Measurements from ENCODE around the gene NRL. TPM values are rescaled to one million over a fixed set of nuclear protein-coding genes. Genes with fewer than 3 reads are reported as not detected.

Gene NRL
- total RNA-seq, 1 experiment from 2014 or later, result 2.3 TPM

DNA sequence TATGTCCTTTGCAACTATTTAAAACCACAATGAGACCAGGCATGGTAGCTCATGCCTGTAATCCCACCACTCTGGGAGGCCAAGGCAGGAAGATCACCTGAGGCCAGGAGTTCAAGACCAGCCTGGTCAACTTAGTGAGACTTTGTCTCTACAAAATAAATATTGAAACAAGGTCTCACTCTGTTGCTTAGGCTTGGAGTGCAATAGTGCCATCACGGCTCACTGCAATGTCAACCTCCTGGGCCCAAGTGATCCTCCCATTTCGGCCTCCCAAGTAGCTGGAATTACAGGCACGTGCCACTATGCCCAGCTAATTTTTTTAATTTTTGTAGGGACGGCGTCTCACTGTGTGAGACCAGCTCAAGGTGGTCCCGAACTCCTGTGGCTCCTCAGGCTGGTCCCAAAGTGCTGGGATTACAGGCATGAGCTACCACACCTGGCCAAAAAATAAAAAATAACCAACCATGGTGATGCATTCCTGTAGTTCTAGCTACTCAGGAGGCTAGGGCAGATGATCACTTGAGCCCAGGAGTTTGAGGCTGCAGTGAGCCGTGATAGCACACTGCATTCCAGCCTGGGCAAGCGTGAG lies 14.8 kb upstream of the NRL start:
- H3K79me2 ChIP-seq (ENCODE audit: low read depth), result no peaks in the 10 kb centered on the region
- intact Hi-C loops (cut with micrococcal nuclease; ENCODE audit: unreplicated experiment), result no loop called here
- TF ChIP-seq, protein P1, sequence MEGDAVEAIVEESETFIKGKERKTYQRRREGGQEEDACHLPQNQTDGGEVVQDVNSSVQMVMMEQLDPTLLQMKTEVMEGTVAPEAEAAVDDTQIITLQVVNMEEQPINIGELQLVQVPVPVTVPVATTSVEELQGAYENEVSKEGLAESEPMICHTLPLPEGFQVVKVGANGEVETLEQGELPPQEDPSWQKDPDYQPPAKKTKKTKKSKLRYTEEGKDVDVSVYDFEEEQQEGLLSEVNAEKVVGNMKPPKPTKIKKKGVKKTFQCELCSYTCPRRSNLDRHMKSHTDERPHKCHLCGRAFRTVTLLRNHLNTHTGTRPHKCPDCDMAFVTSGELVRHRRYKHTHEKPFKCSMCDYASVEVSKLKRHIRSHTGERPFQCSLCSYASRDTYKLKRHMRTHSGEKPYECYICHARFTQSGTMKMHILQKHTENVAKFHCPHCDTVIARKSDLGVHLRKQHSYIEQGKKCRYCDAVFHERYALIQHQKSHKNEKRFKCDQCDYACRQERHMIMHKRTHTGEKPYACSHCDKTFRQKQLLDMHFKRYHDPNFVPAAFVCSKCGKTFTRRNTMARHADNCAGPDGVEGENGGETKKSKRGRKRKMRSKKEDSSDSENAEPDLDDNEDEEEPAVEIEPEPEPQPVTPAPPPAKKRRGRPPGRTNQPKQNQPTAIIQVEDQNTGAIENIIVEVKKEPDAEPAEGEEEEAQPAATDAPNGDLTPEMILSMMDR (conservative IDR thresholded peaks at IDR 0.05), result no peak
- TF ChIP-seq EZH2 (IDR thresholded peaks at IDR 0.05; ENCODE audit: low read depth), result no peak
- H3K9me2 ChIP-seq (ENCODE audit: insufficient read depth), result no peaks in the 10 kb centered on the region
- ChIA-PET POLR2A (ENCODE audit: unreplicated experiment) (no interaction called here), CTCF (interaction anchor here (0.6 kb wide), 2 partner anchors 12 to 83 kb away, joined by 3 to 5 read pairs; partner anchors contain the start of gene EMC9)
- H3K36me3 ChIP-seq (ENCODE audit: low read depth), result no peaks in the 10 kb centered on the region
- BruUV-seq (replicated peaks), result no TSS peak
- no peak for DNase-seq
- H3K4me2 ChIP-seq, result no peak overlapping the region
- no peak overlapping the region for H2AFZ ChIP-seq
- no peaks in the 10 kb centered on the region for H3K4me1 ChIP-seq (replicated peaks; ENCODE audit: insufficient read depth)
- no peak overlapping the region for H3K27ac ChIP-seq
- H3F3A ChIP-seq (ENCODE audit: insufficient read depth, low read depth), result no peaks in the 10 kb centered on the region
- no peaks in the 10 kb centered on the region for H3K9me3 ChIP-seq (ENCODE audit: insufficient read depth, low read depth)
- H3K27me3 ChIP-seq (ENCODE audit: insufficient read depth, low read depth), result no peaks in the 10 kb centered on the region
- no peak overlapping the region for H3K4me3 ChIP-seq
- no peaks in the 10 kb centered on the region for H4K20me1 ChIP-seq (ENCODE audit: insufficient read depth)

DNA sequence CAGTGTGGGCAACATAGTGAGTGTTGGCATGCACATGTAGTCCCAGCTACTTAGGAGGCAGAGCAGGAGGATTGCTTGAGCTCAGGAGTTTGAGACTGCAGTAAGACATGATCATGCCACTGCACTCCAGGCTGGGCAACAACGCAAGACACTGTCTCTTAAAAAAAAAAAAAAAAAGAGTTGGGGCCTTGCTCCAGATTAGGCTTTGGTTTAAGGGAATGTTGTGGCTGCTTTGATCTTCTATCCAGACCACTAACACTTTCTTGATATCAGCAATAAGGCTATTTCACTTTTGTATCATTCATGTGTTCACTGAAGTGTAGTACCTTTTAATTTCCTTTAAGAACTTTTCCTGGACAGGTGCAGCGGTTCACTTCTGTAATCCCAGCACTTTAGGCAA lies 12.9 kb upstream of the NRL start:
- POLR2A ChIA-PET (ENCODE audit: unreplicated experiment), result no interaction called here
- H3K36me3 ChIP-seq (ENCODE audit: low read depth), result no peaks in the 10 kb centered on the region
- CTCF ChIA-PET, result no interaction called here

DNA sequence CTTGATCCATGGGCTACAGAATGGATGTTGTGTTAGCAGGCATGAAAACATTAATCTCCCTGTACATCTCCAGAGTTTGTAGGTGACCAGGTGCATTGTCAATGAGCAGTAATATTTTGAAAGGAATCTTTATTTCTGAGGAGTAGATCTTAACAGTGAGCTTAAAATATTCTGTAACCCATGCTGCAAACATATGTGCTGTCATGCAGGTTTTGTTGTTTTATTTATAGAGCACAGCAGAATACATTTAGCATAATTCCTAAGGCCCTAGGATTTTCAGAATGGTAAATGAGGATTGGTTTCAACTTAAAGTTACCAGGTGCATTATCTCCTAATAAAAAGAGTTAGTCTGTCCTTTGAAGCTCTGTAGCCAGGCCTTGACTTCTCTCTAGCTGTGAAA lies 12.2 kb upstream of the NRL start:
- no peaks in the 10 kb centered on the region for H3K9me2 ChIP-seq (ENCODE audit: insufficient read depth)
- H3K4me2 ChIP-seq, result no peak overlapping the region
- ChIA-PET CTCF (no interaction called here), POLR2A (ENCODE audit: unreplicated experiment) (interaction anchor here (0.6 kb wide), 1 partner anchor 34 kb away, joined by 5 read pairs; the partner anchor contains the start of gene IRF9)
- no peak for DNase-seq
- H3K9me3 ChIP-seq (ENCODE audit: insufficient read depth, low read depth), result no peaks in the 10 kb centered on the region
- H3K27me3 ChIP-seq (ENCODE audit: insufficient read depth, low read depth), result no peaks in the 10 kb centered on the region
- no peaks in the 10 kb centered on the region for H3K79me2 ChIP-seq (ENCODE audit: low read depth)
- no peak overlapping the region for H3K27ac ChIP-seq
- H3K4me3 ChIP-seq, result no peak overlapping the region
- no peaks in the 10 kb centered on the region for H4K20me1 ChIP-seq (ENCODE audit: insufficient read depth)
- BruUV-seq (replicated peaks), result no TSS peak
- no peaks in the 10 kb centered on the region for H3F3A ChIP-seq (ENCODE audit: insufficient read depth, low read depth)
- intact Hi-C loops (cut with micrococcal nuclease; ENCODE audit: unreplicated experiment), result no loop called here
- no peaks in the 10 kb centered on the region for H3K4me1 ChIP-seq (replicated peaks; ENCODE audit: insufficient read depth)
- no peak overlapping the region for H2AFZ ChIP-seq
- TF ChIP-seq, protein P1 (conservative IDR thresholded peaks at IDR 0.05), result no peak
- TF ChIP-seq EZH2 (IDR thresholded peaks at IDR 0.05; ENCODE audit: low read depth), result no peak
- H3K36me3 ChIP-seq (ENCODE audit: low read depth), result no peaks in the 10 kb centered on the region

More for the DNA sequence above, 12.9 kb upstream of the NRL start:
- Histone ChIP-seq H3F3A (ENCODE audit: insufficient read depth, low read depth) (no peaks in the 10 kb centered on the region), H4K20me1 (ENCODE audit: insufficient read depth) (no peaks in the 10 kb centered on the region), H3K9me3 (ENCODE audit: insufficient read depth, low read depth) (no peaks in the 10 kb centered on the region), H3K27ac (no peak overlapping the region), H3K4me3 (no peak overlapping the region), H3K27me3 (ENCODE audit: insufficient read depth, low read depth) (no peaks in the 10 kb centered on the region), H3K79me2 (ENCODE audit: low read depth) (no peaks in the 10 kb centered on the region), H2AFZ (no peak overlapping the region), H3K4me1 (replicated peaks; ENCODE audit: insufficient read depth) (no peaks in the 10 kb centered on the region), H3K4me2 (no peak overlapping the region), H3K9me2 (ENCODE audit: insufficient read depth) (no peaks in the 10 kb centered on the region)
- BruUV-seq (replicated peaks), result no TSS peak
- DNase-seq, result no peak
- intact Hi-C loops (cut with micrococcal nuclease; ENCODE audit: unreplicated experiment), result no loop called here
- no peak for TF ChIP-seq EZH2 (IDR thresholded peaks at IDR 0.05; ENCODE audit: low read depth)
- TF ChIP-seq, protein P1 (conservative IDR thresholded peaks at IDR 0.05), result no peak

Data from PC-9 (cell line).